Hypothalamus (tissue), 51 donors: ENCODE results near the gene PPM1D.
"Not testable (repeated sequence)": the region's sequence is repeated elsewhere in the genome, so short reads cannot be mapped to it uniquely, and the experiment has no call there.

ENCODE experiments used
- DNase-seq, 51 donors: peaks; one replicate each; lab custom pipeline; 2025; lab: John Stamatoyannopoulos, UW

The PPM1D gene

DNA sequence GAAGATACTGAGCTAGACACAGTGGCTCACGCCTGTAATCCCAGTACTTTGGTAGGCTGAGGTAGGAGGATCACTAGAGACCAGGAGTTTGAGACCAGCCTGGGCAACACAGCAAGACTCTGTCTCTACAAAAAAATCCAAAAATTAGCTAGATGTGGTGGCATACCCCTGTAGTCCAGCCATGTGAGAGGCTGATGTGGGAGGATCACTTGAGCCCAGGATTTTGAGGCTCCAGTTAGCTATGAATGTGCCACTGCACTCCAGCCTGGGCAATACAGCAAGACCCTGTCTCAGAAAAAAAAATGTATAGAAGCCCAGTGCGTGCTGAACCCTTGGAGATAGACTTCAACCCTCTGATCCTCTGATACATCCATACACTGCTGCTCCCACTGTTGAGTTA, 7.2 kb upstream of the PPM1D start:
- DNase-seq = no peak

DNA sequence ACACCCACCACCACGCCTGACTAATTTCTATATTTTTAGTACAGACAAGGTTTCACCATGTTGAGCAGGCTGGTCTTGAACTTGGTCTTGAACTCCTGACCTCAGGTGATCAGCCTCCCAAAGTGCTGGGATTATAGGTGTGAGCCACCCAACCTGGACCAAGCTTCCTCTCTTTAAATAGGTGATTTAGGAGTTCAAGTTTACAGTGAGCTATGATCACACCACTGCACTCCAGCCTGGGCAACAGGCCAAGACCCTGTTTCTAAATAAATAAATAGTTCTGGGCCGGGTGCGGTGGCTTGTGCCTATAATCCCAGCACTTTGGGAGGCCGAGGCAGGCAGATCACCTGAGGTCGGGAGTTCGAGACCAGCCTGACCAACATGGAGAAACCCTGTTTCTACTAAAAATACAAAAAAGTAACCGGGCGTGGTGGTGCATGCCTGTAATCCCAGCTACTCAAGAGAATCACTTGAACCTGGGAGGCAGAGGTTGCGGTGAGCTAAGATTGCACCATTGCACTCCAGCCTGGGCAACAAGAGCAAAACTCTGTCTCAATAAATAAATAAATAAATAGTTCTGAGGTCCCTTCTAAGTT, 6.5 kb upstream of the PPM1D start:
- DNase-seq = not testable (repeated sequence)

- not testable (repeated sequence) for DNase-seq
These were observed 5.8 kb upstream of the PPM1D start for GRCh38 chr17:60594170-60594569.

- no peak for DNase-seq
These were observed 5.3 kb upstream of the PPM1D start for GRCh38 chr17:60594734-60595133.

- DNase-seq = no peak
These were observed 2.7 kb upstream of the PPM1D start for GRCh38 chr17:60597297-60597696.

- DNase-seq = peak in 1 of 51 donors; percentile 12
These were observed 1.8 kb upstream of the PPM1D start for GRCh38 chr17:60598001-60598736.

DNA sequence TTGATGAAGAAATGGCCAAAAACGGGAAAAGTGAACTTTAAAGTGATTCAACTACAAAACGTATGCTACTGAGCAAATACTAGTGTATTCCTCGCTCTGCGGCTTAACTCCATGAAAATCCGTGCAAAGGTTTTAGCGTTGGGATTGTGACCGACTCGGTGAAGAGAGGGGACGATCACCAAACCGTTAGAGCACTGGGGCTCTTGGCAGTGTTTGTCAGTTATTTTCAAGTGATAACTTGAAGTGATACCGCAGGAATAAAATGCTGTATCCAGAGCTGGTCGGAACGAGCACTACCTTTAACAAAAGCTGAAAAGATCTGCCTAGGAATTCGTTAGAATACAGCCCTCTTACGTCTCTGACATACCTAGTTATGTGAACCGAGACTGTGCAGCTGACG, 773 bp upstream of the PPM1D start:
- DNase-seq = peak in 8 of 51 donors; percentile 30 to 76 (median 49)

DNA sequence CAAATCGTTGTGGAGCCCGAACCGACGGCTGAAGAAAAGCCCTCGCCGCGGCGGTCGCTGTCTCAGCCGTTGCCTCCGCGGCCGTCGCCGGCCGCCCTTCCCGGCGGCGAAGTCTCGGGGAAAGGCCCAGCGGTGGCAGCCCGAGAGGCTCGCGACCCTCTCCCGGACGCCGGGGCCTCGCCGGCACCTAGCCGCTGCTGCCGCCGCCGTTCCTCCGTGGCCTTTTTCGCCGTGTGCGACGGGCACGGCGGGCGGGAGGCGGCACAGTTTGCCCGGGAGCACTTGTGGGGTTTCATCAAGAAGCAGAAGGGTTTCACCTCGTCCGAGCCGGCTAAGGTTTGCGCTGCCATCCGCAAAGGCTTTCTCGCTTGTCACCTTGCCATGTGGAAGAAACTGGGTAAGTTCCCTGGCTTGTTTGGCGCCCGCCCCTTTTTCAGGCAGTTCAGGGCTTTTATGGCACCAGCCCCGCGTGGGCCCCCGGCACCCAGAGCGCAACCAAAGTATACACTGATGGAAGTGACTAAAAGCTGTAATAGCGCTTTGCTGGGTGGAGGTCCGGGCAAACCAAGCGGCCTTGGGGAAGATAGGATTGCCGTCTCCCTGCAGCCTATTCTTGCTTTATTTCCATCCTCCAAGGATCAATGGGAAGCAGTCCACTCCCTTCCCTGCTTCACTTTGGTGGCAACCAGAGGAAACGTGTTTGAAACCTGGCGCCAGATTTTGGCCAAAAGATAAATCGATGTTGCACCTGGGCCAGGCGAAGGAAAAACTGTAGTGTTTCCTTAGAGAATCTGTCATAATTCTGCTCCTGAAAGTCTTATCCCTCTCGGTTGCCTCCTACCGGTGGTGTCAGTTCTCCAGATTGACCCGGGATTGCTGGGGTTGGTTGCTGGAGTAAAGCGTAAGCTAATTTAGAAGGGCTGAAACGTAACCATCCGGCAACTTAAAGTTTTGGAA, 775 bp downstream of the PPM1D start:
- peak in 49 of 51 donors; percentile 5 to 81 (median 55) for DNase-seq

- peak in 31 of 51 donors; percentile 4 to 76 (median 27) for DNase-seq
These were observed 1.7 kb downstream of the PPM1D start for GRCh38 chr17:60601447-60602384.

GRCh38 chr17:60602385-60602742, 2.4 kb downstream of the PPM1D start:
- peak in 4 of 51 donors; percentile 1 to 42 (median 24) for DNase-seq

- no peak for DNase-seq
These were observed 2.9 kb downstream of the PPM1D start for GRCh38 chr17:60602871-60603270.

- not testable (repeated sequence) for DNase-seq
These were observed 3.5 kb downstream of the PPM1D start for GRCh38 chr17:60603477-60603876.

DNA sequence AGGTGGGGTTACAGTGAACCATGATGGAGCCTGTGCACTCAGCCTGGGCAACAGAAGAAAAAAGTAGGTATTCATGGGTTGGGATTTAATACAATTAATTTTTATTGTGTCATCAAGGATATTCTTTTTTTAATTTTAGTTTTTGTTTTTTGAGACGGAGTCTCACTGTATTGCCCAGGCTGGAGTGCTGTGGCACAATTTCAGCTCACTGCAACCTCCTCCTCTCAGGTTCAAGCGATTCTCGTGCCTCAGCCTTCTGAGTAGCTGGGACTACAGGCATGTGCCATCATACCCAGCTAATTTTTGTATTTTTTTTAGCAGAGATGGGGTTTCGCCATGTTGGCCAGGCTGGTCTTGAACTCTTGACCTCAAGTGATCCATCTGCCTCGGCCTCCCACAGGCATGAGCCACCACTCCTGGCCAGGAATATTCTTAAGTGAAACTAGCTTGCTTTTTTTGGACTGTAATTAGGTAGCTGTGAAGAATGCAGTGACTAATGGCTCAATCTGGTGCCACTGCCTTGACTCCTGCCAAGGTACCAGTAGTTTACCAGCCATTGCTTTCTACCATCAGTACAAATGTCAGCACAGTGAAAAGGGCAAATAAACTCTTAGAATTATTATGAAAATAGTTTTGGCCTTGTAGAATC, 4.8 kb downstream of the PPM1D start:
- DNase-seq = no peak

DNA sequence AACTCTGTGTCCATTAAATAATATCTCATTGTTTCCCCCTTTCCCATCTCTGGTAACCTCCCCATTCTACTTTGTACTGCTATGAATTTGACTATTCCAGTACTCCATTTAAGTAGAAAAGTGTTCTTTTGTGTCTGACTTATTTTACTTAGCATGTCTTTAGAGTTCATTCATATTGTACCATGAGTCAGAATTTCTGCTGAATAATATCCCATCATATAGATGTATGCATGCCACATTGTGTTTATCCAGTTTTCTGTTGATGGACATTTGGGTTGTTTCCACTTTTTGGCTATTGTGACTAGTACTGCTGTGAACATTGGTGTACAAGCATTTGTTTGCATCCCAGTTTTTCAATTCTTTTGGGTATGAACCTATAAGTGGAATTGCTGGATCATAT, 6.0 kb downstream of the PPM1D start:
- no peak for DNase-seq

- no peak for DNase-seq
These were observed 10.5 kb downstream of the PPM1D start for GRCh38 chr17:60610473-60610872.

DNA sequence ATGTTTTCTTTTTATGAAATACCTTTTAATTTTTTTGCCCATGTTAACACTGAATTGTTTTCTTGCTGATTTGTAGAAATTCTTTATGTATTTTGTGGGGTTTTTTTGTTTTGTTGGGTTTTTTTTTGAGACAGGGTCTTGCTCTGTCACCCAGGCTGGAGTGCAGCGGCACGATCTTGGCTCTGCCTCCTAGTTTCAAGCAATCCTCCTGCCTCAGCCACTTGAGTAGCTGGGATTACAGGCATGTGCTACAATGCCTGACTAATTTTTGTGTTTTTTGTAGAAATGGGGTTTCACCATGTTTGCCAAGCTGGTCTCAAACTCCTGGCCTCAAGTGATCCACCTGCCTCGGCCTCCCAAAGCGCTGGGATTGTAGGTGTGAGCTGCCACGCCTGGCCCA, 11.3 kb downstream of the PPM1D start:
- DNase-seq = not testable (repeated sequence)

DNA sequence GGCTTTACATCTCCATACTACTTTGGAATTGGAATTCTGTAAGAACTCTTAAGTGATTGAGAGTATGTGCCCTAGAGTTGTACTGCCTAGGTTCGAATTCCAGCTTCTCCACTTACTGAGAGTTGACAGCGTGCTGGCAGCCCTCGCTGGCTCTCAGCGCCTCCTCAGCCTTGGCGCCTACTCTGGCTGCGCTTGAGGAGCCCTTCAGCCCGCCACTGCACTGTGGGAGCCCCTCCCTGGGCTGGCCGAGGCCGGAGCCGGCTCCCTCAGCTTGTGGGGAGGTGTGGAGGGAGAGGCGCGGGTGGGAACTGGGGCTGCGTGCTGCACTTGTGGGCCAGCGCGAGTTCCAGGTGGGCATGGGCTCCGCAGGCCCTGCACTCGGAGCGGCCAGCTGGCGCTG, 13.3 kb downstream of the PPM1D start:
- DNase-seq = no peak

- not testable (repeated sequence) for DNase-seq
These were observed 13.8 kb downstream of the PPM1D start for GRCh38 chr17:60613796-60614195.

- DNase-seq = not testable (repeated sequence)
These were observed 14.3 kb downstream of the PPM1D start for GRCh38 chr17:60614247-60614646.

- no peak for DNase-seq
These were observed 15.1 kb downstream of the PPM1D start for GRCh38 chr17:60615108-60615507.
